ENCODE measurements around the gene AP1M2. TPM values are rescaled to one million over a fixed set of nuclear protein-coding genes. Genes with fewer than 3 reads are reported as not detected.
A peak's percentile ranks its signal among the peaks of the same experiment; 100 is the strongest.

Gene AP1M2
- total RNA-seq, 4 donors from 2014 or later, result 24.8 to 67.0 (median 57.1) TPM

GRCh38 chr19:10565028-10565566, 22.0 kb downstream of the AP1M2 start:
- Histone ChIP-seq H3K27ac (peak overlapping the region; percentile 88 to 97 (median 93)), H3K9me3 (no peaks in the 10 kb centered on the region), H3K4me3 (peak overlapping the region; percentile 88 to 97 (median 92)), H3K27me3 (no peaks in the 10 kb centered on the region), H3K36me3 (peaks cover 3 to 37% (median 17%) of the 10 kb centered on the region in 3 donors), H3K4me1 (peaks cover 33 to 55% (median 34%) of the 10 kb centered on the region in 3 donors)
- TF ChIP-seq CTCF (IDR thresholded peaks at IDR 0.05), result peak in 1 of 6 experiments; percentile 11
- TF ChIP-seq POLR2A (IDR thresholded peaks at IDR 0.05), result no peak
- intact Hi-C loops (cut with DNase I), result loop anchor here (5.0 kb wide), 1 partner anchor 63 kb away; the partner anchor contains the start of gene KEAP1
- WGBS, 2 donors, result 3 to 10% methylated on average over 9 to 10 of the region's 10 CpGs
- DNase-seq, result no peak

DNA sequence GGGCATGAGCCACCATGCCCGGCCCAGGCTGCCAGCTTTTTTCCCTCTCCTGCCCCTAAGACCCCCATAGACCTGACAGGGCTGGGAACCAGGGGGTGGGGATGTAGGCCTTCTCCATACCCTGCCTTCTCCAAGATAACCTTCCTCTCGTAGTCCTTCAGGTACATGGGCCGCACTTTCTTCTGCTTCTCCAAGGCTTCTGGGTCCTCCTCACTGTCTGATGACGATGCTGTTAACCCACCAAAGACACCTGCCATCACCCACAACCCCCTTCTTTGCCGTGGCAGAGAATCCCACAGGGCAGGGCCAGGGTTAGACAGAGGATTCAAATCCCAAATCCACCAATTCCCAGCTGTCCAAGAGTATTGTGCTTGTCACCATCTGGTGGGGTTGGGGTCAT, 24.5 kb downstream of the AP1M2 start:
- no peak overlapping the region for H3K4me3 ChIP-seq
- H3K27me3 ChIP-seq, result no peaks in the 10 kb centered on the region
- H3K27ac ChIP-seq, result no peak overlapping the region
- TF ChIP-seq POLR2A (IDR thresholded peaks at IDR 0.05) (no peak), CTCF (IDR thresholded peaks at IDR 0.05) (no peak)
- no peak for DNase-seq
- peaks cover 15 to 62% (median 40%) of the 10 kb centered on the region in 3 donors for H3K36me3 ChIP-seq
- WGBS, 2 donors, result 82% methylated on average over 5 of the region's 5 CpGs
- no peaks in the 10 kb centered on the region for H3K9me3 ChIP-seq
- intact Hi-C loops (cut with DNase I), result no loop called here
- H3K4me1 ChIP-seq, result peaks cover 22 to 35% (median 24%) of the 10 kb centered on the region in 3 donors

DNA sequence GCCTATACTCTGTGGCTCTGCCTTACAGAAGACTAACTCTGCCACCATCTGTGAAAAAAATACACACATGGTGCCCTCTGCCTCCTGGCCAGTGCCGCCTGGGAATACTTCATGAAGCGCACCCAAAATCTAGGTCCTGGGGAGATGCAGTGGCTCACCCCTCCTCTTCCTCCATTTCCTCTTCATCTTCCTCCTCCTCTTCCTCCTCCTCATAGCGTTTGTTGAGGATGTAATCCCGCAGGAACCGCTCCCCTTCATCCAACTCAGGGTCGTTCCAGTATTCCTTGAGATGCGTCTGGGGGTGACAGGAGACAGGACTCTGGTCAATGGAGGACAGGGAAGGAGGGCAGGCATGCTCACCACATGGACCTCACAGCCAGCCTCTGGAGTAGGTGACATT, 27.0 kb downstream of the AP1M2 start:
- Histone ChIP-seq H3K36me3 (peaks cover 17 to 86% (median 45%) of the 10 kb centered on the region in 3 donors), H3K9me3 (no peaks in the 10 kb centered on the region), H3K4me3 (no peak overlapping the region), H3K4me1 (peaks cover 17 to 39% (median 17%) of the 10 kb centered on the region in 3 donors), H3K27ac (no peak overlapping the region), H3K27me3 (no peaks in the 10 kb centered on the region)
- intact Hi-C loops (cut with DNase I), result no loop called here
- DNase-seq, result no peak
- no peak for TF ChIP-seq POLR2A (IDR thresholded peaks at IDR 0.05)
- TF ChIP-seq CTCF (IDR thresholded peaks at IDR 0.05), result no peak
- WGBS, 2 donors, result 92 to 96% methylated on average over 6 to 7 of the region's 7 CpGs

DNA sequence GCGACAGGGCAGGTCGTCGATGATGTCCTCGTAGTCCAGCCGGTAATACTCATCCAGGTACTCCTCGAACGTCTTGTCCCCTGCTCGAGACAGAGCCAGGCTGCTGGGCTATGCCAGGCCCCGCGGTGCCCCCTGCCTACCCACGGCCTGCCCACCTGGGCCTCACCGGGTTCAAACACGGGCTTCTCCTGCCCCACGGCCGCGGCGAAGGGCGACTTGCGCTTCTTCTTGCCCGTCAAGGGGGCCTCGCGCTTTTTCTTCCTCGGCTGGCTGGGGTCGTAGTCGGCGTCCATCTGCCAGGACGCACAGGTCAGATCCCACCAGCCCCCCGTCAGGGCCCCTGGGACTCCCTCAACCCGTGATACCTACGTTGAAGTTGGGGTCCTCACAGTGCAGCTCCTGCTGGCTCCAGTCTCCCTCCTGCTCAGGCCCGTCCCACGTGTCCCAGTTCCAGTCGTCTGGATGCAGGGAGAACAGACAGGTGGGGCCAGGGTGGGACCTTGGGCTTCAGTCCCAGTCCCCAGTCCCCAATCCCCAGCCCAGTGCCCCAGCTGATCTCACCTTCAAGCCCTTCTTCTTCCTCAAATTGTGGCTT, 29.4 kb downstream of the AP1M2 start:
- peaks cover 19 to 99% (median 57%) of the 10 kb centered on the region in 3 donors for H3K36me3 ChIP-seq
- no peak for DNase-seq
- peaks cover 27 to 49% (median 30%) of the 10 kb centered on the region in 3 donors for H3K4me1 ChIP-seq
- WGBS, 2 donors, result 91 to 93% methylated on average over 20 to 30 of the region's 33 CpGs
- intact Hi-C loops (cut with DNase I), result no loop called here
- H3K9me3 ChIP-seq, result no peaks in the 10 kb centered on the region
- H3K27me3 ChIP-seq, result no peaks in the 10 kb centered on the region
- TF ChIP-seq CTCF (IDR thresholded peaks at IDR 0.05) (no peak), POLR2A (IDR thresholded peaks at IDR 0.05) (no peak)
- H3K27ac ChIP-seq, result peak overlapping the region in 1 of 4 donors; percentile 89
- no peak overlapping the region for H3K4me3 ChIP-seq

GRCh38 chr19:10555610-10555973, 31.5 kb downstream of the AP1M2 start:
- no peak for DNase-seq
- peaks cover 35 to 99% (median 57%) of the 10 kb centered on the region in 3 donors for H3K36me3 ChIP-seq
- H3K4me1 ChIP-seq, result peaks cover 32 to 67% (median 34%) of the 10 kb centered on the region in 3 donors
- no peaks in the 10 kb centered on the region for H3K27me3 ChIP-seq
- peak overlapping the region; percentile 76 to 89 (median 86) for H3K27ac ChIP-seq
- WGBS, 2 donors, result 32 to 48% methylated on average over 6 to 7 of the region's 7 CpGs
- TF ChIP-seq CTCF (IDR thresholded peaks at IDR 0.05) (no peak), POLR2A (IDR thresholded peaks at IDR 0.05) (no peak)
- H3K9me3 ChIP-seq, result no peaks in the 10 kb centered on the region
- intact Hi-C loops (cut with DNase I), result no loop called here
- H3K4me3 ChIP-seq, result no peak overlapping the region

All from esophagus squamous epithelium (tissue), 5 donors.